NCI-H187 treated with DMSO at 0.1 percent for 48 hours (cell line): ENCODE measurements around the gene SORCS1.

Experiments used
- DNase-seq: peaks from one replicate; lab custom pipeline; 2025; lab: John Stamatoyannopoulos, UW

SORCS1 gene

DNA sequence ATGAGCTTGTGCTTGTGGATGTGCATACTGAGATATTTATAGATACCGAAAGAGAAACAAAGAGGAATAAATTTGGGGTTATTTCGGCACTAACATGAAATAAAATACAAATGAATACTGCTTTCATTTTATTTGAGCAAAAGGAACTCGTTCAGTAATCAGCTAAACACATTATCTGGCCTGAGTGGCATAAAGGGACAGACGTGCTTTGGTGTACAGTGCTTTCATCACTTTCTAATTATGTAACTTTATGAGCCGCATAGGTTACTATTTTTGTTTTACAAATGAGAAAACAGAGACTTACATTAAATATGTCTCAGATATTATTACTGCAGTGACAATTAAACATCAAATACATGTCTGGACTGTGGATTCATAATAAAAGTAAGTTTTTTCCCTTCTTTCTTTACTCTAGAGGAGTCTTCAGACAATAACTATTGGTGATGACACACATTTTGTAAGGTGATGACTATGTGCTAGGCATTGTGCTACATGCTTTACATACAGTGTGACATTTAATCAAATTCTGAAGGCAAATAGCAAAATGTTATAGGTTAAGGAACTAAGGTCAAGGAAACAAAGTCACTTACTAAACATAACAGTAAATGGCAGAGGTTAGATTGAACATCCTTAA, 503.3 kb downstream of the SORCS1 start:
- DNase-seq: no peak

DNA sequence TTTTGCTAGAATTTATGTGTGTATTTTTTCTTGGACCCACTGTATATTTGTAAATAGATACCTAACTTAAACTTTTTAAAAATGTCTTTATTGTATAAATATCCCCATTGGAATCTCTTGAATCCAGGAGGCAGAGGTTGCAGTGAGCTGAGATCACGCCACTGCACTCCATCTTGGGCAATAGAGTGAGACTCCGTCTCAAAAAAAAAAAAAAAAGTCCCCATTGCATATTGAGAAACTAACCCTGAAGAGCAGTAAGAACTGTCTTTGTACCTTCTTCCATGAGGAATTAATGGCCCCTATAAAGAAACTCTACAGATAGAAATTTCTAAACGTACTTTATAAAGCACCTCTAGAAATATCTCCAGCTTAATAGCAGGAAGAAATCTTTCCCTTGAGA, 504.0 kb downstream of the SORCS1 start:
- DNase-seq: no peak

DNA sequence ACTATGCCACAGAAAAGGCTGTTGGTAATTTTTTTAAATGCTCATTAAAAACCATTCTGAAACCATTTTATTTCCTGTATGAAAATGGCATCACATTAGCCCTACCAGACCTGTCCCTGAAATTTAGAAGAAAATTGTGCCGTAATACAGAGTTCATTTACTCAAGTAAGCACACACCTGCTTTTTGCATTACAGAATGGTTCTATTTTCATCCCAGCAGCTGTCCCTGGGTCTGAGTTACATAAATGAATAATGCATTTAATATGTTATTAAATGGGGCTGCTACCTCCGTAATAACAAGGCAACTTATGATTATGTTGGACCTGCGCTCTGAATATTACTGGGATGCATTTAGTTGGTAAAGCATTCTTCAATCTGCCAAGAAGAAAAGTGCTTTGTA, 508.9 kb downstream of the SORCS1 start:
- DNase-seq: no peak

DNA sequence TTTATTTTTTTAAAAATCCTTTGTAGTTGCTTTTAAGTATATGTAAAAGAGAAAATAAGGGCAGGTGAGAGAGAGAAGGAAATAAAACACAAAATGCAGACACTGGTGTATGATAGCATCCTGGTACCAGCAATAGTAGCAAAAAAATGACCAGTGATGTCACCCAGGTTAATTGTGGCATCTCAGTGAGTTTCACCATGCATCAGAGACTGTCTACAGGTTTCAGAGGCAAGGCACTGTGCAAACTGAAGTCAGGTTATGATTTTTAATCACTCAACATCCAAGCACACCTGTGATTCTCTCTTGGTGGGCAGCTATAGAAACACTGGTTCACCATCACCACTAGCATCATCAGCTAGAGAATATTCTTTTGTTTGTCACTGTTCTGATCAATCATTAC, 509.3 kb downstream of the SORCS1 start:
- DNase-seq: no peak

DNA sequence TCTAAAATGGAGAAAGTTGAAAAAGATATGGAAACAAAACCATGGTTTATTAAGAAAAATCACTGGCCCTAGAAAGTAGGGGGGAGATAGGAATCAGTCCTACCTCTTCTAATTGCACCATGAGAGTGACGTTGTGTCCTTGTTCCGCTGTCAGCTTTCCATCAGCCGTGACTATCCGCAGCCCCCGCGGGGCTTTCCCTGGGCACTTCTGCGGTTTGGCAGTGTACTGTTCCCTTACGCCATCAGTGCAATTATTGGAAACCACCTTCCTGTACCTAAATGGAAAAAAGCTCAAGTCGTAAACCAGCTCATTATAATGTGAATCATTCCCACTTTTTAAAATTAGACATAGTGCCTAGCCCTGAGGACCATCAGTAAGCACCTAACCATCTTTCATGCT, 512.2 kb downstream of the SORCS1 start:
- no peak for DNase-seq

DNA sequence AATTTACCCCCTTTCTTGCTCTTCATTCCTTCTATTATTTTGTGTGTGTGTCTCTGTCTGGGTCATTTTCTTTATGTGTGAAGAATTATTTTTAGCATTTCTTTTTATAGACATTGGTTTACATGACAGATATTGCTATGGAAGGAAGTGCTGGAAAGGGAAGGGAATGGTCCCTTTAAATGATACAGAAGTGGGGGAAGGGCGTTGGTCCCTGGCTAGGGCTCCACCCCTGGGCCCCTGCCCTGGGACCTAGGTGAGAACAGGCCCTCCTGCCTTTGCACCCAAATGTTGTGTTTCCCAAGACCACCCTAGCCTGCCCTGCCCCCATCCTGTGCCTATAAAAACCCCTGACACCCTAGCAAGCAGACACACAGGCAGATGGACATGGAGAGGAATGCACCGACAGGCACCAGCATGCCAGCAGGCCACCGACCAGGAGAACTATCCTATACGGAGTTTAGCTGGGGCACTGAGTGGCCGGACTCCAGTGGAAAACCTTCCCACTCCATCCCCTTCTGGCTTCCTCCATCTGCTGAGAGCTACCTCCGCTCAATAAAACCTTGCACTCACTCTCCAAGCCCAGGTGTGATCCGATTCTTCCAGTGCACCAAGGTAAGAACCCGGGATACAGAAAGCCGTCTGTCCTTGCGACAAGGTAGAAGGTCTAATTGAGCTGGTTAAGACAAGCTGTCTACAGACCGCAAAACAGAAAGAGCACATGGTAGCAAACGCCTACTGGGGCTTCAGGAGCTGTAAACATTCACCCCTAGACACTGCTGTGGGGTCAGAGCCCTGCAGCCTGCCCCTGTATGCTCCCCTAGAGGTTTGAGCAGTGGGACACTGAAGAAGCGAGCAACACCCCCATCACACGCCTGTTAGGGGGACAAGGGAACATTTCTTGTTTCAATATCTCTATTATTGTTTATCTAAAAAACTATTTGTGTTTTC, 515.7 kb downstream of the SORCS1 start:
- no peak for DNase-seq

DNA sequence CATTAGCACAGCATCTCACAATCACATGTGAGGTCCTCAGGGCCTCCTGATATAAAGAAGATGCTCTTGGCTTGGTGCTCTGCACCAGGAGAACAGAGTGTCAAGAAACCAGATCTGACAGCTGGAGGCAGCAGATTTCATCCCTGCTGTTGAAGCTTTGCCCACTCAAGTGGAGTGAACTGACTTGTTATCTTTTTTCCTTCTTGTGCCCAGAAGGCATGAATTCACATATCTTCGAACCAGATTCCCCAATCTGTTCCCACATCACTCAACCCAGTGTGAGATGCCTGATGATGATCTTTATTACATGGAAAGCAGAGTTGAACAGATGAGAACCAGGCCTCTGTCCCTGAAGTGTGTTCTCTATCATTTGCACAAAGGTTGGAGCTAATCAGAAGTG, 521.0 kb downstream of the SORCS1 start:
- no peak for DNase-seq

DNA sequence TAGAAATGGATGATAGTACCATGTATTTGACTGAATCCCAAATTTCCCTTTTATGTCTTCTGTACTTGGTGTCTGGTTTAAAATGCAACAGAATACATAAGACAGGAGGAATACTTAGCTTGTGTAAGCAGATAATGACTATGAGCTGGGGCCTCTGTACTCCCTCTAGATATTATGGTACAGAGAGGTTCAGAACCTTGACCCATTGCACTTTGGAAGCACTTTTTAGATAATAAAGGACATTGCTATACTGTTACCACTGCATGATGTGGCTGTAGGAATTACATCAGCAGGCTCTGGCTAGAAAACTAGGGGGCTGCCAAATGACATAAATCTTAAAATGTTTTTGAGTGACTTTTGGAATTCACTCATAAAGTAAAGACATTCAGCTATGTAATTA, 526.6 kb downstream of the SORCS1 start:
- no peak for DNase-seq

DNA sequence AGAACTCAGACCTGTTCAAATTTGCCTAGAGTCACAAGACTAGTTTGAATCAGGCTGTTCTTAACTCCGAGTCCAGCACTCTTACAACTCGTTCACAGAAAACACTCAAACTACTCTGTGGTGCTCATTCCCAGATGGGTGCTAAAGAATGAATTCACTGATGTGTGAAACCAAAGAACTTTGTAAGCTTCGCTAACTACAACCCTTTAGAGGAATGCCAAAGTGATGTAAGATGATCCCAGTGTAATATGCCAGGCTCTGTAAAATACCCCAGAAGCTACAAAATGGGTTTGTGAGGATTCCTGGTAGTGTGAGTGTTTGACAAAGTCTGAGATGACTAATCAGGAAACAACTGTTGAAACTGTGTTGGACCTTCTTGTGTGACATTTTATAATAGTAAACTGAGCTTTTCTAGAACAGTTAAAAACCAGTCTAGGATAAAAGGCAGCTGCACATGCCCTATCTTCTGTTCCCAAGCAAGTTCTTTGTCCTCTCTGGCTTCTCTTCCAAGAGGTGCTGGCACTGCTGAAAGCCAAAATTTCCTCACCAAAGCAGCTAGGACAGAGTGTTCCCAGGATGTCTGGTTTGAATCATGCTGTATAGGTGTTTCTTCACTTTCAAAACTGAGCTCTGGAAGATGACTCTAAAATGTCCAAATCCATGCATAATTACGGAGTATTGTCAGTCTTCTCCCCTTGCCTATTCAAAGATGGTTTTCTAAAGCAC, 527.6 kb downstream of the SORCS1 start:
- no peak for DNase-seq

DNA sequence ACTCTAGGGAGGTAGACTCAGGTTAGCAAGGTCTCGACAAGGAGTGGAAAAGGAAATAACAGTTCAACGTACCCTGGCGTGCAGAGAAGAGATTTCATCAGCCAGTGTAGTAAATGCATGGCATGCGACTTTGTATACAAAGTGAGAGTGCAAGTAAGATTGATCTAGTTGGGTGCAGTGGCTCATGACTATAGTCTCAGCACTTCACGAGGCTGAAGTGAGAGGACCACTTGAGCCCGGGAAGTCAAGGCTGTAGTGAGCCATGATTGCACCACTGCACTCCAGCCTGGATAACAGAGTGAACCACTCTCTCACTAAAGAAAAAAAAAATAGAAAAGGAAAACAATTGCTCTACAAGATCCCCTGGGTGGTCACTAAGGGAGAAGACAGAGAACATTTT, 528.6 kb downstream of the SORCS1 start:
- no peak for DNase-seq

DNA sequence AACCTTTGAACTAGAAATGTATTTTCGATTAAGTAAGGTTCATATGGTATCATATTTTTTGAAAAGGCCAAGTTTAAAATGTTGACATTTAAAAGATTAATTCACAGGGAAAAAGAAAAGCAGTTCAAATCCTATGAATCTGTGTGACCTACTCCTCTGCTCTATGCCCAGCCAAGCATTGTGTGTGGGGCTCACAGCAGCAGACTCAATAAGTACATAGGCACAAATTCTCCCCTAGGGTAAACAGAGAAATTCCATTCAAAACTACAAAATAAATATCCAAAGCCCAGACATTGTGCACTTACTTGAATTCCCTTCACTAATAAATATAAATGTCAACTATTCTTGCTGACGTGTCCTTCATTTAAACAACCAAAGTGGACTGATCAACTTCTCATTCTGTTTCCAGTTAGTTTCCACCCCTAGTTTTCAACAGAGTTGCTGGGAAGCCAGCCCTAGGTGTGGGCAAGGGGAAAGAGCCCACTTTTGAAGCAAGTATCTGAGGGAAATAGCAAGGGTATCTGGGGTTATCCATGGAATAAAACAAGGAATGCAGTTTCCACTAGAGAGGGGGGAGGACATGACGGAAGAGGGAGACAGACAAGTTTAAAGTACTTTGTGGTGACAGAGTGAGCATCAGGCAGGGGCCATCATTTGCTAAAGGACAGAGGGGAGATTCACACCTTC, 533.3 kb downstream of the SORCS1 start:
- DNase-seq: no peak

DNA sequence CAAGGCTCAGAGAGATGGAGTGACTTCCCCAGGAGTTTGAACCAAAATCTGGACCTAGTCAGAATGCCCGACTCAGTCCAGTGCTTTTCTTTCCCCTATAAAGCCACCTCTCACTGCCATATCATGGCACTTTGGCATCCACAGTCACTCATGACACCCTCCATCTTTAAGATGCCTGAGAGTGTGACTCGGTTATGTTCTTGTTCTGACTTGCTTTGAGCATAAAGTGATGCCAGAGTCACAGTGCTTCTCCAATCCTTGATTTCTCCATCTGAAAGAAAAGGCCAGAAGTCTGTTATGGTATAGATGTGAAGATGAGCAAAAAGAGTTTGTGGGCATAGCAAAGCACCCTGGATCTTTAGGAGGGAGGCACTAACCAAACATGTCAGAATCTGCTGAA, 538.1 kb downstream of the SORCS1 start:
- DNase-seq: no peak

DNA sequence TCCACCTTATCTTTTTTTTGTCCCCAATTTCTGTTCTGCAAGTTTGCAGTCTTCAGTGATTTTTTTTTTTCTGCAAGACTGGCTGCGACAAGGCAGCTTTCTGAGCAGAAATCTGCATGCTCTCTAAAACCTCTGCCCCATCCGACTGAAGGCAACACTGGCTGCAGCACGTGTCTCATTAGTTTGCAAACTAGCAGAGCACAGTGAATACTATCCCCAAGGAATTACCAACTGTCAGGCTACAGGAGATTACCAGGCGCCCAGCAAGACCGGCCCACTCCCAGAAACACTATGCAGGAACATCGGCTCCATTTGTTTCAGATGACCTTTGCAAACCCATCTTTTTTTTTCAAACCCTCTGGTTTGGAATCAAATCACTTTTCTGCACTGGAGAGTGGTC, 538.8 kb downstream of the SORCS1 start:
- DNase-seq: no peak

DNA sequence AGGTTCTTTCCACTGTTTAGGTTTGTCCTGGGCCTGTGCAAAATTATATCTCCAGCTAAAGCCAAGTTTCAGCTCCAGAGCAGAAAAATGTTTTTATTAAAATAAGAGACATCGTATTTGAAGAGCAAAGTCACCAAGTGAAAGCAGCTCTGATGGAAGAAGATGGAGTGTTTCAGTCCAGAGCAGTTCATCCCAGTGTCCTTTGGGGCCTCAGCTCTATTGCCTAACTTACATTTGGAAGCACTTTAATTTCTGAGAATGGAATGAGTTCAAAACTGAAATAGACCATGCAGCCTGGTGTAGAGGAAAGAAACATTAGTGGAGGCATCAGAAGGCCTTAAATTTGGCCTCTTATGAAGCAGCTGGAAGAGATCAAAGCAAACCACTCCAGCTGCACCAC, 545.2 kb downstream of the SORCS1 start:
- DNase-seq: no peak

DNA sequence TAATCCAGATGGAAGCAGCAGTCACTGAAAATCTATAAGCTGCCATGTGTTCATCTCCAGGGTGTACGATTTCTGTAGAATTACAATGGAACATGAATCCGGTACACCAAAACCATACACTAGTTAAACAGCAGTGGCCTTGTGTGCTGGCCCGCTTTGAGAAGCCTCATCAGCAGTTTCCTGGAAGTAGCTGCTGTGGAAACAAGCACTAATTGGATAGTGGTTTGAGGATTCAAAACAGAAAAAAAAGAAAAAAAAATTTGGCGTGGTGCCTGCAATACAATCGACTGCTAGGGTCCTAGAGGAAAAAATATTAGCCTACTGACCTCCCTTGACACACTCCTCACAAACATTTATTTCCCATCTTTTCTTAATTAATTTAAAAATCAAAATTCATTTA, 545.9 kb downstream of the SORCS1 start:
- DNase-seq: no peak

DNA sequence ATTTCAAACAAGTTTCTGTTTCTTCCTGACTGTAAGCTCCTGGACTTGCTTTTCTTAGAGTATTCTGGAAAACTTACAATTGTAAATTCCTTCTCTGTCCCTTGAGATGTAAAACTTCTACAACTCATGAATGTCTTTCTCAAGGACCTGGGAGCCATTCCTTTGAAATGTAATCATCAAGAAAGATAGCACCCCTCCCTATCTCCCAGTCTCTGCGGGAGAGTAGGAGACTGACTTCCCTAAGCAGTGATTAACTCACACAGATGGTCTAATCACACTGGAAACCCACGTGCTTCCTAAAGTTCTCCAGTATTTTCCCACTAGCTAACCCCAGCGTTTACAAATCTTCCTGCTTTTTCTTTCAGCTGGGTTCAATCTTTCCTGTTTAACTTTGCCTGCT, 549.4 kb downstream of the SORCS1 start:
- DNase-seq: no peak

DNA sequence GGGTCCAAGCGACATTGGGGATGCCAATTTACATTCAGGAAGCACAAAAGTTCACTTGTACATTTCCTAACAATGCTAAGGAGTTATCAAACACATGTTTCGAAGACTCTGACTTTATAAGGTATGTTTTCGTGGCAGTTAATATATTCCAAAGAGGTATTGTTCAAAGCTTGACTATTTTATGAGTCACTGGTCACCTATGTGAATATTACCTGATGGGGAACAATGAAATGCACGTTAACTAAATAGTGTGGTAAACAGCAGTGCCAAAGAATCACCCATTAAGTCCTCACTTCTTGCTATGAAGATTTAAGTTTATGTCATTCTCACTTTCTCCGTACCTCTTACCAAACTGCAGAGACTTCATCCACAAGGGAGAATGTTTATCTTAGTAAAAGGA, 550.2 kb downstream of the SORCS1 start:
- DNase-seq: no peak

DNA sequence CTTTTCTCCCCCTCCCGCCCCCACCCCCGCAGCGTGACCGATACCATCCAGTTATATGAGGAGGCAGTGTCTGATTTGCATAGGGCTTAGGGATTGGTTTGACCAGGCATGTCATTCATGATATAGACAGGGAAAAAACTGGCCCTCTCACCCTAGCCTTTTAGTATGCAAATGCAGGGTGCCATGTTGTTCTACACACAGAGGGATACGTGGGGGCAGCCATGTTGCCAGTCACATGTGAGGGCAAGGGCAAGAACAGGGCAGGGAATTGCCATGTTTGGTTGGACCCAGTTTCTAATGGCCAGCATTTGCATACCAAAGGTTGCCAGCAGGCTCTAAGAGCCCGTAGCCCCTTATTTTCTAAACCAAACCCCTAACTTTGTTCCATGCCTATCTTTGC, 552.1 kb downstream of the SORCS1 start:
- no peak for DNase-seq

DNA sequence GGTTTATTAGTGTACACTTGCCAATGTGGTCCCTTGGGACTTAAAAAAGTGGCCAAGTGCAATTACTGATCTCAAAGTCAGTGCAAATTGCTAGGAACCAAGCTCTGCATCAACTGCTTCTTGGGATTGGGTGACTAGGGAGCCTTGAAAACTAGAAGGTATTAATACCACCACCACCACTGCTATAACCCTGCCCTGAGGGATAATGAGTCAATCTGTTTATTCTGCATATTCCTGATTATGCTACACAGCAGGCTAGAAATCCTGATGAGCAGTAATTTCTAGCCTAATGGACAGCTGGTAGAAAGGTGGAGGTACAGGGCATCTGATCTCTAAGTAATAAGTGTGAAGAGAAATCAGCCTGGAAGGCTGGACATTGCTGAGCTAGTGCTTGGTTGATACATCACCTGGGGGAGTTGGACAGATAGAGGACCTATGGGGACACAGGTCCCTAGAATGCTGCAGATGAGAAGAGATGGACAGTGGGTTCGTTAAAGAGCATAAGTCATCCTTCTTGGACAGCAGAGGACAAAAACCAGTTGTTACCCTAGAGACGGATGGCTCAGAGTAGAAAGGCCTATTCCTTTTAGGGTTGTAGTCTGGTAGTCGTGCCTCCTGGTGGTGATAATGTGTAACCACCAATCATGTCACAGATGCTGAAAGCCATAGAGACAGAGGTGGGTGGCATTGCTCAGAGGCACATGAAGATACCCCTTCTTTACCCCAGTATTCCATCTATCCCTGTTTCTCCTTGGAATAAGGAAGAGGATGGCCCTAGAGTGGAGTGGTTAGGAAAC, 554.8 kb downstream of the SORCS1 start:
- no peak for DNase-seq

DNA sequence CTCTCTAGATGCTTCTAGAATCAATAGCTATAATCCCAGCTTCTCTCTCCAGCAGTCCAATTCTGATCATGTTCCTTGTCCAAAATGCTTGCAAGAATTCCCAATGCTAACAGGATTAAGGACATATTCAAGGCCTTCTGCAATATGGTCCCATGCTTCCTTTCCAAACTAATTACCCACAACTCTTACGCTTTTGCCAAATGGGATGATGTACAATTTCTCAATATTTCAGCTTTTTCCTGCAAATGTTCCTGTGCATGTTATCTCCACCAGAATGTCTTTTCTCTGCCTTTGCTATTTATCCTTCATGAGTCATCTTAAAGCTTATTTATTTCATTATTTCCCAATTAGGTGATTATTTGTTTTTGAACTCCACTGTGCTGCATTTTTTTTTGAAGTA, 556.4 kb downstream of the SORCS1 start:
- DNase-seq: no peak

DNA sequence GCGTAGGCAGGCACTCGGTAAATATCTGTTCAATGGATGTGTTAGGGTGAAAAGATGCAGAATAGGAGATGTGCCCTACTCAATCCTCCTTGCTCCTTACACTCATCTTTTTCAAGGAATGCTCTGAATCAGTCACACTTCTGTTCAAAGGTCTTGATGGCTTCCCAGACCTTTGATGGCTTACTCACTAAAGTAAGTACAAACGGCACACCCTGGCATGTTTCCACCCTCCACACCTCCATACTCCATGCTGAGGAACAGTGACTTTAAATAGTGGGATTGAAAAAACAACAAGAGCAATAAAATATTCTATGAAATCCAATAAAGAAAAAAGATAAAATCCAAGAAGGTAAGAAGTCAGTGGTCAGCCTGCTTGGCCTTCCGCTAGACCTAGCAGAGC, 569.2 kb downstream of the SORCS1 start:
- no peak for DNase-seq

DNA sequence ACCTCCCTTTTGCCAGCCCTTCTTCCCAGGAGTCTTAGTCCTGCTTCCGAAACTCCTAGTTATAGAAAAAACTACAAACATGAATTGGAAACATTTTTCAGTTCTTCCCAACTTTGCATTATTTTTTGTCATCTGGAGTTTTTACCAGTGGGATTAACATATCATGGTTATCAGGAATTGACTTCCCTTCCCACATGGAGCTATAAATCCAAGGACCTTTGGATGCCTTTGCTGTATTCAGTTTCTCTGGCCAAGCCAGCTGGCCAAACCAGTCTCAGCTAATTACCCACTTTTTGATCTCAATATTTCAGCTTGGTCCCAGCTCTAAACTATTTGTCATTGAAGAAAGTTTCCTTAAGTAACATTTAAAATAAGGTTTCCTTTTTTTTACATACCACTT, 570.6 kb downstream of the SORCS1 start:
- no peak for DNase-seq
